GM21576 (cell line): ENCODE measurements around the gene TLE5.
"Not testable (repeated sequence)": the region's sequence is repeated elsewhere in the genome, so short reads cannot be mapped to it uniquely, and the experiment has no call there.

Source experiments
- ATAC-seq: cut with Tn5 transposase; IDR thresholded peaks from one replicate; pipeline ENCODE4 v1.9.1; 2021; ENCODE audit warnings: mild to moderate bottlenecking, moderate library complexity; ENCODE audit not compliant: unreplicated experiment

The TLE5 gene

DNA sequence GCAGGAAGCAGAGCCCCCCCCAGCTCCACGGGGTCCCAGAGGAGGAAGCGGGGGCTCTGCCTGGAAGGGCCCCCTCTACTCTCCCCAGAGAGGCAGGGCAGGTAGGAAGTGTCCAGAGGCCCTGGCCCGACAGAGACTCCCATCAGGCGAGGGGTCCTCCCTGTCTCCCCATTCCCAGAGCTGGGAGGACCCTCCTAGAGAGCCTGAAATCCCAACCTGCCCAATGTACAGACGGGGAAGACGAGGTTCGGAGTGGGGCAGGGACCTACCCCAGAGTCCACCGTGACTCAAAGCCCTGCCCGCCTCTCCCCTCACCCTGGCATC lies 34.4 kb downstream of the TLE5 start:
- ATAC-seq = no peak

DNA sequence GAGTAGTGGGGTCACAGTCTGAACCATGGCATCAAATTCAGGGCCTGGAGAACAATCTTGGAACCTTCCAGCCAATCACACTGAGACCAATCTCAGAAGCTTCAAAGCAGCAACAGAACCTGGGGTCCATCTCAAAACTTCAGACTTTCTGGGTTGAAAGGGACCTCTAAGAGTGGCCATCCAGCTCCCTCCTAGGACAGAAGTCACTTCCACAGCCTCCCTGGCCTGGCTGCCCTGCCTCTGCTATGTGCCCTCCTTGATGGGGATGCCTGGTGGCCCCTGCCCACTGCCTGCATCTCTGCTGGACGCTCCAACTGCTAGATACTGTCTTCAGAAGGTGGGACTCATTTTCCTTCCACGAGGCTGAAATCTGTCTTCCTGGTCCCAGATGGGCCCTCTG lies 35.0 kb downstream of the TLE5 start:
- ATAC-seq = no peak

DNA sequence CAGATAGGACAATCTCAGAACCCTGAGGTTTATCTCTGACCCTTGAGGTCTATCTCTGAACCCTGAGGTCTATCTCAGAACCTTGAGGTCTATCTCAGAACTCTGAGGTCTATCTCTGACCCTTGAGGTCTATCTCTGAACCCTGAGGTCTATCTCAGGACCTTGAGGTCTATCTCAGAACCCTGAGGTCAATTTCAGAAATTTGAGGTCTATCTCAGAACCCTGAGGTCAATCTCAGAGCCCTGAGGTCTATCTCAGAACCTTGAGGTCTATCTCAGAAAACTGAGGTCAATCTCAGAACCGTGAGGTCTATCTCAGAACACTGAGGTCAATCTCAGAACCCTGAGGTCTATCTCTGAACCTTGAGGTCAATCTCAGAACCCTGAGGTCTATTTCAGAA lies 35.5 kb downstream of the TLE5 start:
- no peak for ATAC-seq

DNA sequence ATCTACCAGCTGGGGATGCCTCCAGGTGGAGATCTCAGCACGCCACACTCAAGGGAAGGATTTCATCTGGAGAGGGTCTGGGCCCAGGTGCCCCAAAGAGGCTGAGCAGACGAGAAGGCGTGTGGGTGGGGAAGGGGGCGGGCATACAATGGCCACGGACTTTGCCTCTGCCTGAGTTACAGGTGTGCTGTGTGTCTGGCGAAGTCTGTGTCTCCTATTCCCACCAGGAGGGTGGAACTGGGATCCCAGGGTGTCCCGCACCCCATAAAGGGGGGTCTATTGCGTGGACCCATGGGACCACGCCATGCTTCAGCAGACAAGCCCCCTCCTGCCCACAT lies 36.8 kb downstream of the TLE5 start:
- no peak for ATAC-seq

DNA sequence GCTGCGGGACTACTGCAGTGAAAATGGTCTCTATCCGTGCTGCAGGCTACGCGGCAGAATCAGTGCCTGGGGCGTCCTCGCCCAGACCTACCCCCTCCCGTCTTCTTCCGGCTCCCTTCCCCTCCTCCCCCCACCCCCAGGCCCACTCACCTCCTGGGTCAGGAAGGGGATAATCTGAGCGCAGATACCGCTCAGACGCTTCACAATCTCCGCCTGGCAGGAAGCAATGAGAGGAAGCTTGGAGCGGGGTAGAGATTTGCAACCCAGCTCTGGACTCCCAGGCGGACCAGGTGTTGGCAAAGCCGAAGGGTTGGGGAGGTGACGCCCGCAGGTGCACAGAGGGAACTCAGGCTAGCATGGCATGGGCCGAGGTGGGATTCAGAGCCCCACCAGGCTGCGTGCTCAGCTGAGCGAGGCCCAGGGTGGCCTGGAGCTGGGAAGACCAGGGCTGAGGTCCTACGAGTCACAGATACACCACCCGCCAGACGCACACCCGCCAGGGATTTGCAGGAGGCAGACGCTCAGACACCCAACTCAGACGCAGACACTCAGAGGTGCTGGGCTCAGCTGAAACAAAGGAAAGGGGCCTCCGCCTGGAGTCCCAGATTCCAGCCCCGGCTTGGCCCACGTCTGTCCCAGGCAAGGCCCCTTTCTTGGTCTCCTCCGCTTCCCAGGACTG lies 37.3 kb downstream of the TLE5 start:
- no peak for ATAC-seq

DNA sequence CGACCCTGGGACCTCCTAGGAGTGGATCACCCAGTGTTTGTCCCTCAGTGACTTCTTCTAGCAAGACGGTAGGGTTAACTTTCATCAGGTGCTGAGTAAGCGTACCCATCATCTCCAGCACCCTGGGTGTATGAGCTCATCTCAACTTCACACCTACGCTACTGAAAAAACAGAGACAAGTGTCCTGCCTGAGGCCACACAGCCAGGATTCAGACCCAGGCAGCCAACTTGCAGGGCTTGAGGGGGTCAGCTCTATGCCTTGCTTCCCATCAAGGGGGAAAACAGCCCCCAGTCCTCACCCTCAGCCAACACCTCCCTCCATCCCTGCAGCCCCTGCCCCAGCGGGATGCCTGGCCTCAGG lies 37.8 kb downstream of the TLE5 start:
- no peak for ATAC-seq

DNA sequence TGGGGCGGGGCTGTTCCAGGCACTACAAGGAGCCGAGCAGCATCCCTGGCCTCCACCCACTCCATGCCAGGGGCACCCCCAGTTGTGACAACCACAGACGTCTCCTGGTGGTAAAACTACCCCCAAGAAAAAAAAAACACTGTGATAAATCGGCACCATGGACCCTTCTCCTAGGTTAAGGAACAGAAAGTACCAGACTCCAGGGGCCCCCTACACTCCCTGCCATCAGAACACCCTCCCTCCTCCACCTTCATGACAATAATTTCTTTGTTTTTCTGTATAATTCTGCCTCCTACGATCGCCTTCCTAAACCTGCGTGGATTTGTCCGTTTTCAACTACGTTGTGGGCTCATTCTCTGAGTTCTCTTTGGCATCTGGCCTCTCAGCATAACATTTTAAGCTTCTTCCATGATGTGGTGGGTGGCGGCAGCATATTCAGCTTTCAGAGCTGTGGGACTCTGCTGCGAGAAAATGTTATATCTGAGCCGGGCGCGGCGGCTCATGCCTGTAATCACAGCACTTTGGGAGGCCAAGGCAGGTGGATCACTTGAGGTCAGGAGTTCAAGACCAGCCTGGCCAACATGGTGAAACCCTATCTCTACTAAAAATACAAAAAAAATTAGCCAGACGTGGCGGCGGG lies 41.9 kb downstream of the TLE5 start:
- ATAC-seq = no peak

DNA sequence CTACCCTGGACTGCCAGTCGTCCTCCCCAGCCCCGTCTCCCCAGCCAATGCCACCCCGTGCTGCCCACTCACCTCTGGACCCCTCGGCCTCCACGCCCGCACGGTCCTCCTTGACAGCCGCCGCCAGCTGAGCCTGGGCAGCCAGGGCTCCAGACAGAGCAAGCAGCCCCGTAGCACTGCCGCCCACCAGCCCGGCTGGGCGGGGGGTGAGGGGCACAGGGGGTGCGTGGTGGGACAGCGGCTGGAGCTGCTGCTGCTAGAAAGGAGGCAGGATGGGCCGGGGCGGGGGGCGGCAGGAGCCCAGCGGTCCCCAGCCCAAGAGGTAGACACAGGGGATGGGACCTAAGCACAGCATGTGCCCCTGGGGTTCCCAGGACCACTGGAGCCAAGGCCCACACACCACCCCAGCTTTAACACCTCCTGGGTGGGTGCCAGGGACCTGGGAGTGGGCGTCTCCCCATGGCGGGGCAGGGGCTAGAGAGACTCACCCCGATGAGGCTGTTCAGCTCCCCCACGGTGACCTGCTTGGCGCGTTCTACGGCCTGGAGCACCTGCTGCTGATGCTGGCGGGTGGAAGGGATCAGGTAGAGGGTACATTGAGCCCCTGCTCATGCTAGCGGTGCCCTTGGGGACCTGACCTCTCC lies 43.0 kb downstream of the TLE5 start:
- ATAC-seq = no peak

DNA sequence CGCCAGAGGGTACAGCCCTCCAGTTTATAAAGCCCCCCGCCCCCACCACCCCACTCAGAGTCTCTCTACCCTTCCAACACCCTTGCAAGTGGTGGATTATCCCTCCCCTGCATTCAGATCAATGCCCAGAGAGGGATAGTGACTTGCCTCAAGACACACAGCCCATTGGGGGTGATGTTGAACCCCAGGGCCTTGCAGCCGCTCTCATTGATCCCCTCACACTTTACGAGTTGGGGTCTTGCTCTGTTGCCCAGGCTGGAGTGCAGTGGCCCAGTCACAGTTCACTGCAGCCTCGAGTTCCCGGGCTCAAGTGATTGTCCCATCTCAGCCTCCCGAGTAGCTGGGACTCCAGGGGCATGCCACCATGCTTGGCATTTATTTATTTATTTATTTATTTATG lies 44.4 kb downstream of the TLE5 start:
- no peak for ATAC-seq

DNA sequence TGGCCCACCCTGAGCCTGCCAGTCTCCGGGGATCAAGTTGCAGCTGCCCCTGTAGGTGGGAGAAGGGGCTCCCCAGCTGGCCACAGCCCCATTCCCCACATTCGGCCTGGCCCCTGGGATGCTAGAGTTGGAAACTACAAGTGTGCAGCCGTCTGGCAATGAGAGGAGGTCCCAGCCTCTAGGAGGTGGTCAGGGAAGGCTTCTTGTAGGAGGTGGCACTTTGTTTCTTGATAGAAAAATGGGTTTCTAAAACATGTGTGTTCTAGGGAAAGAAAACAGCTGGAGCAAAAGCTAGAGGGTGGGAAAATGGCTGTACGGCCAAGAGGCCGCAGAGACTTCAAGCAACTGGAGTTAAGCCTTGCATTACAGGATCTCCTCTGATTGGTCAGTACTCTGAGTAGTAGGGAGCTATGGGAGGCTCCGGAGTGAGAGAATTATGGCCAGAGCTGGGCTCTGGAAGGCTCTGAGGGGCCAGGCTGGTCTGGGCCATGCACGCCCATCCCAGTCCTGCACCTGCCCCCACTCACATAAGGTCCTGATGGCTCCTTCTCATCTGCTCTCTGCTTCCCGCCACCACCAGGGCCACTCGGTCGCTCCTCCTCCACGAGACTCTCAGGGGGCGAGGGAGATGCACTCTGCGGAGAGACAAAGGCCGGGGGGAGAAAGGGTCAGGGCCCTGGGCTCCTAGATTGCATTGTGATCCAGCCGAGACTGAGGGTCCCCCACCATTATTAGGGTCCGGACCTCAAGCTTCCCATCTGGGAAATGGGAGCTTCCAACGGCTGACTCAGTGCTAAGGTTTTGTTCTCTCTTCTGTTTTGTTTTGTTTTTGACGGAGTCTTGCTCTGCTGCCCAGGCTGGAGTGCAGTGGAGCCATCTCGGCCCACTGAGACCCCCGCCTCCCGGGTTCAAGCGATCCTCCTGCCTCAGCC lies 46.9 kb downstream of the TLE5 start:
- ATAC-seq = no peak

DNA sequence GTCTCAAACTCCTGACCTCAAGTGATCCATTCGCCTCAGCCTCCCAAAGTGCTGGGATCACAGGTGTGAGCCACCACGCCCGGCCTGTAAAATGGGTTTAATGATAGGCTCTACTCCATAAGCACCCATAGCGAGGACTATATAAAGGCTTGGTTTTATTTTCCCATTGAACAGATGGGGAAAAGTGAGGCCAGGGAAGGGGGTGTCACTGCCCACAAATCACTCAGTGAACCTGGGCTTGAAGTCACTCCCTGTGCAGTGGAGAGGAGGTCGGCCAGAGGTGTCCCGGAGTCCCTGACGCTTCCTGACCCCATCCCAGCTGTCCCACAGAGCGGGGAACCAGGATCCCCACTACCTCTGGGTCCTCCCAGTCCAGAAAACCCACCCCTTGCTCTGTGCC lies 48.2 kb downstream of the TLE5 start:
- no peak for ATAC-seq

DNA sequence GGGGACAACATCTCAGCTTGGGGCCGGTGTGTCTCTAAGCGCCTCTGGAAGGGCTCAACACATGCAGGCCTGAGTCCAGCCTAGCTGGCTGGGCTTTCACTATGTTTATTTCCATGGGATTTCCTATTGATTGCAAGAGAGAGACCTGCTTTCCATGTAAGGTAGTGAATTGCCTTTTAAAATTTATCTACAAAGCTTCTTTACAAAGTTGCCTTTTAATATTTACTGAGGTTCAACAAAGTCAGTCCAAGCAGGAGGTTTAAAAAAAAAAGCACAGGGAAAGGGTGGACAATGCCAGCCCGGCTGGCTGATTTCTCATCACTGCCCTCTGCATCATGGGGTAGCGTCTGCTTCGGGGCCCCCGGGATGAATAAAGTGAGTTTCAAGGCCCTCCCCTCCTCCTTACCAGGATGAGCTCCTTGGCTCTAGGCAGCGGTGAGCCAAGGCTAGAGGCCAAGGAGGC lies 49.0 kb downstream of the TLE5 start:
- ATAC-seq = no peak

DNA sequence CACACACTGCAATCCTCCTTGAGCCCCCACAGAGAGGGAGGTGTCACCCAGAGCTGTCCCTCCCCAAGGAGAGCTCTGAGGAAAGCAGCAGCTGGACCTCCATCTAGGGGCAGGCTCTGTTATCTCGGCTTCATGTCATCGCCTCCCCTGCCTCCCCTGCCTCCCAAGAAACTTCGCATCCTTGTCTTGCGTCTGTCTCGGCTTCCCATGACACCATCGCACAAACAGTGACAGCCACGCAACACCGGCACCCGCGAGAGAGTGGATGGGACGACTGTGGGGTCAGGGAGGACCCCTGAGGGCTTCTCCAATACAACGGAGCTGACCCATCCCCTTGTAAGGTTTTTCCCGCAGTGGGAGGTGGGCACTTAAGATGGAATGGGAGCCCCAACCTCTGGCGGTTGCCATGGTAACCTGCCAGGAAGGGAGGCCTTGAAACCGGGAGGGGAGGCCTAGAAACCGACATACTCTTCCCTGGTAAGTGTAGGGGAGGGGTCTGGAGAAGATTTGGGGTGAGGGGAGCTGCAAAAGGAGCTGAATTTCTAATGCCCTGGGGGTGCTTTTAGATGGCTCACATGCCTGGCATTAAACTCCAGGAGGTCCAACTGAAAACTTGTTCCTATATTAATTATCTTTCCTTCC lies 49.6 kb downstream of the TLE5 start:
- ATAC-seq = no peak

DNA sequence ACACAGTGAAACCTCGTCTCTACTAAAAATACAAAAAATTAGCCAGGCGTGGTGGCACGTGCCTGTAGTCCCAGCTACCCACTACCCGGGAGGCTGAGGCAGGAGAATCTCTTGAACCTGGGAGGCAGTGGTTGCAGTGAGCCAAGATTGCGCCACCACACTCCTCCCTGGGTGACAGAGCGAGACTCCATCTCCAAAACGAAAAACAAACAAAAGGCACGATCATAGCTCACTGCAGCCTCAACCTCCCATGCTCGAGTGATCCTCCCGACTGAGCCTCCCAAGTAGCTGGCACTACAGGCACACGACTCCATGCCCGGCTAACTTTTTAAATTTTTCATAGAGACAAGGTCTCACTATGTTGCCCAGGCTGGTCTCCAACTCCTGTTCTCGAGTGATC lies 50.2 kb downstream of the TLE5 start:
- not testable (repeated sequence) for ATAC-seq

DNA sequence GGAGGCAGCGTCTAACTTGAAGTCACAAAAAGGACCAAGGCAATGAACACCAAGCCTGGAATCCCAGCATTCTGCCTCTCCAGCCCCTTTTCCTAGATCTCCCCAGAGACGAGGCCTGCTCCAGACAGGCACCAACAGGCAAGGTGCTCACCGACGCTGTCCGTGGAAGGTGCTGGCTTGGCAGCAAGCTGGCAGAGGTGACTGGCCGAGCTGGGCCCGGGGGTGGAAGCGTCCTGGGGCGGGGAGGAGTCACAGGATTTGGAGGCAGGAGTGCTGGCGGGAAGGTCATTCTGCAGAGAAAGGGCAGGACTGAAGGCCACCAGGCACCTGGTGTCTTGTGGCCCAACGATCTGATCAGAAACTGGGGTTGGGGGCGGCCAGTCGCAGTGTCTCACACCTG lies 51.4 kb downstream of the TLE5 start:
- ATAC-seq = no peak

DNA sequence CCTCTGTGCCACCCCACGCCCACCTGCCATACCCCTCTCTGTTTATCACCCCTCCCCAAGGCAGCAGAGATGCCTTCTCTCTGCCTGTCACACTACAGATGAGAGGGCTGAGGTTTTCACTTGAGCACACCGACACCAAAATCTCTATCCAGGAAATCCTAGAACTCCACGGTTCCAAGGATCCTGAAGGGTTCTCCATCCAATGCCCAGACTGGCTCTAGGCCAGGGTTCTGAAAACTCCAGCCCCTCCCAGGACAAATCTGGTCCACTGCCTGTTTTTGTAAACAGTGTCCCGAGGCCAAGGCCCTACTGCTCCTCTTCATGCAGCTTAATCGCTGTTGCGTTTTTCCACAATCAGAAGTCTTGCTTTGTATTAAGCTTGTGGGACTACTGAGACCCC lies 53.3 kb downstream of the TLE5 start:
- no peak for ATAC-seq

DNA sequence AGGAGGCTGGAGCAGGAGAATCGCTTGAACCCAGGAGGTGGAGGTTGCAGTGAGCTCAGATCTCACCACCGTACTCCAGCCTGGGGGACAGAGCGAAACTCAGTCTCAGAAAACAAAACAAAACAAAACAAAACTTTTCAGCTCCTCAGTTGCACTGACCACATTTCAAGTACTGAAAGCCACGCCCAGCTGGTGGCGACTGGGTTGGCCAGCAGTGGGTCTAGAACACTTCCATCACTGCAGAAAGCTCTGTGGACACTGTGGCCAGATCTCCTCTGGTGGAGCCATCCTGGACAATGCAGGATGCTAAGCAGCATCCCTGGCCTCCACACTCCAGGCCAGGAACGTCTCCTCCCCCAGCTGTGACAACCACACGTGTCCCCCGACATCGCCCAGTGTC lies 54.3 kb downstream of the TLE5 start:
- no peak for ATAC-seq

DNA sequence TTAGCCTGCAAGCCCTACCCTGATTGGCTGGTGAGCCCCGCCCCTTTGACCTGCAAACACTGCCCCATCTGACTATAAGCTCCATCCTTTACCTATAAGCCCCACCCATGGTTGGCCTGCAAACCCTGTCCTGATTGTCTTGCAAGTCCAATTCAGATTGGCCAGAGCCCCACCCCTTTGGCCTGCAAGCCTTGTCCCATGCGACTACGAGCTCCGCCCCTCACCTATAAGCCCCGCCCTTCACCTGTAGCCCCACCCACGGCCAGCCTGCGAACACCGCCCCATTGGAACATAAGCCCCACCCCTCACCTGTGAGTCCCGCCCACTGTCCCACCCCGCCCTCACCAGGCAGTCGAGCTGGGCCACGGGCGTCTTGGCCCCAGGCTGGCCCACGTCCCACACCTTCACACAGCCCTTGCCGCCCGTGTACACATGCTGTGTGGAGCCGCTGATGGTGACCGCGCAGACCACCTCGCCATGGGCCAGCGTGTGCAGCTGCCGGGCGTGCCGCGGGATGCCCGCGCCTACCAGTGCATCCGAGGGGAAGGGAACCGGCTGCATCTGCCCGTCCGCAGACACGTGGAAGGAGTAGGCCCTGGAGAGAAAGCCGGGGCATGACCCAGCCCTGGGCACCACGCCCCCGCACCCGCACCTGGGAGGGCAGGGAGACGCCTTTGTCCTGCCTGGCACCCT lies 56.1 kb downstream of the TLE5 start:
- ATAC-seq = no peak

DNA sequence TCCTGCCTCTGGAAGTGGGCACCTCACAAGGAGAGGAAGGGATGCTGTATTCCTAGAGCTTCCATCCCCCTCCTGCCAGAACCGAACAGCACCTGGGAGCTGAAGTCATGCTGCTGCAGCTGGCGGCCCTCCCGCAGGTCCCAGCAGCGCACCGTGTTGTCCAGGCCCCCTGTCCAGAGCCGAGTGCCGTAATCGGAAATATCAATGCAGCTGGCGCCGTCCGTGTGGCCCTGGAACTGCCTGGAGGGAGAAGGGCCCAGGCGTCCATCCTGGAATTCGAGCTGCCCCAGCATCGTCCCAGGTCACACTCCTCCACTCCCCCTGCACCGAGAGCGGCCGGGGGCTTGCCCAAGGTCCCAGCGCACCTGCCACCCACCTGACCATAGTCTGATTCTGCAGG lies 57.0 kb downstream of the TLE5 start:
- ATAC-seq = no peak

DNA sequence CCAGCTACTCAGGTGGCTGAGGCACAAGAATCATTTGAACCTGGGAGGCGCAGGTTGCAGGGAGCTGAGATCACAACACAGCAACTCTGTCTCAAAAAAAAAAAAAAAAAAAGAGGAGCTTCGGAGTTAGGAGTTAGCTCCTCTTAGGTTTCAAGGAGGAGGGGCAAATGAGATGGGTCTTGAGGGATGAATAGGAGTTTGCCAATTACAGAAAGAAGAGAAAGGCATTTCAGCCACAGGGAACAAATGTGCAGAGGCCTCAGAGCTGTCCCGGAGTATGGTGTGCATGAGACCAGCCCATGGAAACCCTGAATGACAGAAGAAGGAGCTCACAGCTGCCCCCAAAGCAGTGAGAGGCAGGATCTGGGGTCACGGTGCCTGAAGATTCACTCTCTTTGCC lies 57.8 kb downstream of the TLE5 start:
- no peak for ATAC-seq

DNA sequence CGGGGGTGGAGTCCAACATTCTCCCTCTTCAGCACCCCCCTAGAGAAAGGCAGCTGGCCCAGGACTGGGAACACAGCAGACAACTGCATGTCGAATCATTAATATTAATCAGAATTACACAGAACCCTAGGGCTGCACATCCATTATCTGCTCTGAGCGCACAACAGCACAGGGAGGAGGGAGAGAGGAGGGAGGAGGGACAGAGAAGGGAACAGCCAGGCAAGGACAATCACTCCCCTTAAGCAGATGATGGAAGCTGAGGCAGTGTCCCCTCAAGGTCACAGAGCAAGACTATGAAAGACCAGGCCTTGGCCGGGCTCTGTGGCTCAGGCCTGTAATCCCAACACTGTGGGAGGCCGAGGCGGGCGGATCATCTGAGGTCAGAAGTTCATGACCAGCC lies 59.2 kb downstream of the TLE5 start:
- ATAC-seq = no peak
